Uterus (tissue), 4 donors: ENCODE results near the gene NCBP3. TPM values are rescaled to one million over a fixed set of nuclear protein-coding genes. Genes with fewer than 3 reads are reported as not detected.

Experiments used
- DNase-seq, 2 donors: peaks; one replicate each; pipeline ENCODE4 v3.0.0-alpha.2; 2019 to 2020
- H3K27ac ChIP-seq, 2 donors: fragments of 200-600 bp; sonication (generic); 1 replicate in 1 of 2; 2 replicates in 1 of 2; pipeline ENCODE4 v1.5.1; 2016 to 2018
- H3K27me3 ChIP-seq, 2 donors: fragments of 200-600 bp; sonication (generic); one replicate each; pipeline ENCODE4 v1.5.1; 2018 to 2019; ENCODE audit warnings: control low read depth in 1 of 2
- H3K36me3 ChIP-seq, 2 donors: fragments of 200-600 bp; sonication (generic); one replicate each; pipeline ENCODE4 v1.5.1; 2019; ENCODE audit warnings: control low read depth in 1 of 2
- H3K4me1 ChIP-seq, 2 donors: fragments of 200-600 bp; sonication (generic); one replicate each; pipeline ENCODE4 v1.5.1; 2018 to 2019; ENCODE audit warnings: control low read depth in 1 of 2
- H3K4me3 ChIP-seq, 2 donors: fragments of 200-600 bp; sonication (generic); 1 replicate in 1 of 2; 2 replicates in 1 of 2; pipeline ENCODE4 v1.5.1; 2018 to 2019; ENCODE audit warnings: mild to moderate bottlenecking in 1 of 2
- H3K9me3 ChIP-seq, 2 donors: fragments of 200-600 bp; sonication (generic); one replicate each; pipeline ENCODE4 v1.5.1; 2019; ENCODE audit warnings: control low read depth in 1 of 2
- POLR2A ChIP-seq, 2 donors: fragments of 450-650 bp; IDR thresholded peaks; one replicate each; pipeline ENCODE4 v1.6.1; 2016; ENCODE audit warnings: antibody characterized with exemption in 2 of 2, mild to moderate bottlenecking in 1 of 2, moderate library complexity in 1 of 2
- intact Hi-C: fragments of 100-400 bp; cut with DNase I; formaldehyde crosslinking; loops from one replicate; pipeline ENCODE4 v1.15.1; 2023; ENCODE audit warnings: low total_unique reads
- total RNA-seq, 4 donors: library from RNA; depleted of rRNA in 3 of 4; stranded (reverse); fragments of >200 nt in 3 of 4; gene quantifications; one replicate each; pipeline versions ENCODE4 v1.1.0 to v1.2.4, GENCODE V29; 2014 to 2023
- TF ChIP-seq, protein P1 (sequence below), 4 experiments: fragments of 200-600 bp in 2 of 4; fragments of 450-650 bp in 2 of 4; sonication (generic) in 2 of 4; IDR thresholded peaks; one replicate each; pipeline ENCODE4 v1.5.1; 2016 to 2019; ENCODE audit warnings: antibody characterized with exemption in 4 of 4, mild to moderate bottlenecking in 2 of 4, moderate library complexity in 1 of 4
- donor health status: DM: yes; HTN: yes; CAD: no.

NCBP3 gene
- total RNA-seq, 4 donors from 2014 or later, result 16.5 to 46.7 (median 30.1) TPM

GRCh38 chr17:3799181-3799945 is 46.7 kb downstream of the NCBP3 start:
- TF ChIP-seq POLR2A (IDR thresholded peaks at IDR 0.05), result no peak
- TF ChIP-seq, protein P1, sequence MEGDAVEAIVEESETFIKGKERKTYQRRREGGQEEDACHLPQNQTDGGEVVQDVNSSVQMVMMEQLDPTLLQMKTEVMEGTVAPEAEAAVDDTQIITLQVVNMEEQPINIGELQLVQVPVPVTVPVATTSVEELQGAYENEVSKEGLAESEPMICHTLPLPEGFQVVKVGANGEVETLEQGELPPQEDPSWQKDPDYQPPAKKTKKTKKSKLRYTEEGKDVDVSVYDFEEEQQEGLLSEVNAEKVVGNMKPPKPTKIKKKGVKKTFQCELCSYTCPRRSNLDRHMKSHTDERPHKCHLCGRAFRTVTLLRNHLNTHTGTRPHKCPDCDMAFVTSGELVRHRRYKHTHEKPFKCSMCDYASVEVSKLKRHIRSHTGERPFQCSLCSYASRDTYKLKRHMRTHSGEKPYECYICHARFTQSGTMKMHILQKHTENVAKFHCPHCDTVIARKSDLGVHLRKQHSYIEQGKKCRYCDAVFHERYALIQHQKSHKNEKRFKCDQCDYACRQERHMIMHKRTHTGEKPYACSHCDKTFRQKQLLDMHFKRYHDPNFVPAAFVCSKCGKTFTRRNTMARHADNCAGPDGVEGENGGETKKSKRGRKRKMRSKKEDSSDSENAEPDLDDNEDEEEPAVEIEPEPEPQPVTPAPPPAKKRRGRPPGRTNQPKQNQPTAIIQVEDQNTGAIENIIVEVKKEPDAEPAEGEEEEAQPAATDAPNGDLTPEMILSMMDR (IDR thresholded peaks at IDR 0.05), result no peak
- H3K27ac ChIP-seq, result no peak overlapping the region
- intact Hi-C loops, result no loop called here

GRCh38 chr17:3798273-3799180 is 47.5 kb downstream of the NCBP3 start:
- DNase-seq, result no peak
- Histone ChIP-seq H3K4me3 (no peak overlapping the region), H3K27ac (no peak overlapping the region), H3K27me3 (no peaks in the 10 kb centered on the region), H3K36me3 (no peaks in the 10 kb centered on the region), H3K4me1 (no peaks in the 10 kb centered on the region), H3K9me3 (no peaks in the 10 kb centered on the region)
- intact Hi-C loops, result no loop called here
- TF ChIP-seq, protein P1 (IDR thresholded peaks at IDR 0.05), result no peak
- no peak for TF ChIP-seq POLR2A (IDR thresholded peaks at IDR 0.05)

More at GRCh38 chr17:3799181-3799945, 46.7 kb downstream of the NCBP3 start:
- H3K4me3 ChIP-seq, result no peak overlapping the region
- H3K9me3 ChIP-seq, result no peaks in the 10 kb centered on the region
- no peaks in the 10 kb centered on the region for H3K36me3 ChIP-seq
- DNase-seq, result no peak
- H3K27me3 ChIP-seq, result no peaks in the 10 kb centered on the region
- no peaks in the 10 kb centered on the region for H3K4me1 ChIP-seq

- no peaks in the 10 kb centered on the region for H3K36me3 ChIP-seq
- intact Hi-C loops, result no loop called here
- TF ChIP-seq POLR2A (IDR thresholded peaks at IDR 0.05), result no peak
- TF ChIP-seq, protein P1 (IDR thresholded peaks at IDR 0.05), result no peak
- no peak overlapping the region for H3K27ac ChIP-seq
- no peaks in the 10 kb centered on the region for H3K9me3 ChIP-seq
- H3K4me1 ChIP-seq, result no peaks in the 10 kb centered on the region
- H3K4me3 ChIP-seq, result no peak overlapping the region
- DNase-seq, result no peak
- no peaks in the 10 kb centered on the region for H3K27me3 ChIP-seq
Measured at GRCh38 chr17:3796822-3797170, 49.2 kb downstream of the NCBP3 start.

GRCh38 chr17:3796110-3796821 is 49.8 kb downstream of the NCBP3 start:
- Histone ChIP-seq H3K36me3 (no peaks in the 10 kb centered on the region), H3K27ac (no peak overlapping the region), H3K4me3 (no peak overlapping the region), H3K9me3 (no peaks in the 10 kb centered on the region), H3K4me1 (no peaks in the 10 kb centered on the region), H3K27me3 (no peaks in the 10 kb centered on the region)
- TF ChIP-seq POLR2A (IDR thresholded peaks at IDR 0.05), result no peak
- TF ChIP-seq, protein P1 (IDR thresholded peaks at IDR 0.05), result no peak
- intact Hi-C loops, result no loop called here
- DNase-seq, result no peak
